Right kidney (tissue), 1 donor: ENCODE measurements around the gene ARL10.

Source experiments
- DNase-seq: peaks from one replicate; pipeline ENCODE4 v3.0.0-alpha.2; 2016

ARL10 gene

DNA sequence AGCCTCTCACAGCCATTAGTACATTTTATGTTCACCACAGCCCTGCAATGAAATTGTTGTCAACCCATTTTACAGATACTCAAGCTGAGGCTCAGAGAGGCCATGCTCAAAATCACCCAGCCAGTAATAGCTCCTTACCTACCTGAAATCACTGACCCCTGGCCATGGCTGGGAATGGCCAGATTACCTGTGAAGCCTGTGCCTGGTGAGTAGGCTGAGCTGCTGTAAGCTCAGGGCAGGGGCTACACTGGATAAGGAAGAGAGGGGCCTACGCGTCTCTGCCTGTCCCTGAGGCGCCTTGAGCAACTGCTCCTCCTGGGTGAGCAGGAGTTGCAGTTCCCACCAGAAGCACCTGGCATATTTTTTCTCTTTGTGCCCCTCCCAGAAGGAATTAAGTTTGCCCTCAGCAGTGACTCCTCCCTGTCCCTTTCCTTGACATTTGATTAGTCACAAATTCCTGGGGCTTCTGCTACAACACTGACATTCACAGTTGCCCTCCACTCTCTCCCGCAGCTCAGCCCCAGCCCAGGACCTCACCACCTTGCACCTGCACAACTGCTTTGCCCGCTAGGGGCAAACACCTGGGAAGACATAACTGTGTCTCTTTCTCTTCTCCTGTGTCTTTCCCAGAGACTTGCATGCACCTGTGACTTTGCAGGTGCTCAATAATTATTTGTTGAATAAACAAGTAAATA, 45.3 kb downstream of the ARL10 start:
- no peak for DNase-seq

DNA sequence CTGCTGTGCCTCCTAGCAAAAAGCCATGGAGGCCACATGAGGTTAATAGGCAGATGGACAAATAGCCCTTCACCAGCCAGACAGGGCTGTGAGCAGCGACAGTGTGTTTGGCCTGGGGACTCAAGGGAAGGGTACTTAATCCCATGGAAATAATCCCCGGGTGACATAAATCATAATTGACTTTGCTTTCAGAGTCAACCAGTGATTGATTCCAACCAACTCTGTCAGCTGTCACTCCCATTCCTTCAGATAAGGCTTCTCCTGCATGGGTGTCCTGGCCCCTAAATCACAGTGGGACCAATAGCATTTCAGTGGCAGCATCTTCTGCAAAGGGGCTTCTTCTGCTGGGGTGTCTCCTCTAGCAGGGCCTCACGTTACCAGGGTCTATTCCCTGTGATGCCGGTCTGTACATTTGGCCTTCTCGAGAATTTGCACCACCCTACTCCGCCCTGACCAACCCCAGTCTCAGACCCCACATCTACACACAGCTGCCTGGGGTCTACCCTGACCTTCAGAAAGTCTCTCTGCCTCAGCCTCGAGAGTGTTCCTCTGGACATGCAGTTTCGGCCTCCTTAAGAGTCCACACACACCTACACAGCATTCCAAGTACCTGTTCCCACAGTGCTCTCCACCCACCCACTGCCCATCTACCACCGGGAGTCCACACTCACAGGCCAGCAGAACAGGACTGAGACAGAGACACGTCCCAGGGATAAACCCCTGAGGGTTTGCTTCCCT, 47.4 kb downstream of the ARL10 start:
- DNase-seq = no peak

DNA sequence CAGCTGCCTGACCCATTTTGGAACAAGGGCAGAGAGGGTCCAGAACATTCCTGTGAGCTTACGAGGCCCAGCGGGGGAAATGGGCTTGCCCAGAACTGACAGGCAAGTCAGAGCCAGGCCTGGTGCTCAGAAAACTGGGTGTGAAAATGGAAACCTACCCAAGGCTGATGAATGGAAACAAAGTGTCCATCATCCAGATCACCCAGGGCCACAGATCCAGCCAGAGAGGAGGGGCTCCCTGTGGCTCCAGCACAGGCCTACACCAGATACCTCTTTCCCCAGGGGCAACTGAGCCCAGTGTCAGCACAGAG, 47.9 kb downstream of the ARL10 start:
- DNase-seq = no peak

DNA sequence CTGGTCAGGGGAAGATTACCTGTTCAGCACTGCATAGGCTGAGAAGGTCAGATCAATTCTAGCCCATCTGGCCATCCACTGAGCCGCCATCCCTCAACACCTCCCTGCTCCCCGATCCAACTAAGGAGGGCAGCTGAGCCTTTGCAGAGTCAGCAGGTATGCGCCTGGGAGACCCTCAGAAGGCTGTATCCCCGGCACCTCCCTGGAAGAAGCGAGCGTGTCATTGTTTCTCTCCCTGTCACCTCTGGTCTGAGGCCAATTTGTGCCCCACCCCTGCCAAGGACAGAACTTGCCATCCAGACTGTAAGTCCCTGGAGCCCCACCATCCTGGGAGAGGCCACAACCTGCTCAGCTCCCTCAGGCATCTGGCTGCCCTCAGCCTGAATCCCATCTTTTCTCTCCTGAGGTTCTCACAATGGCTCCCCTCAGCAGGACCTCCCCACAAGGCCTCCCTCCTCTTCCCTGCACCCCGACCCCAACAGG, 48.5 kb downstream of the ARL10 start:
- DNase-seq = no peak

DNA sequence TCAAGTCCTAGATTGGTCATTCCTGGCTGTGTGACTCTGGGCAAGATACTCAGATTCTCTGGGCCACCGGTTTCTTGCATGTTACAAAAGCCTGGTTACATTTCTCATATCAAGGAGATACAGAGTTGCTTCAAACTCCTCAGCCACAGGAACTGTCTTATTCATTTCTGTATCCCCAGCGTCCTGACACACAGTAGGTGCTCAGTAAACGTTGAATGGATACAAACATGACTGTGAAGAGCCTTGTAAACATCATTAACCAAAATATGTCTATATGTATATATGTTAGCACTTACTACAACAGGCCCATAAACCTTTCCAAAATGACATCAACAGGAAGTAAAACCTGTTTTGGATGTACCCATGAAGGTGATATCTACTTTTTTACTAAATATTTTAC, 49.4 kb downstream of the ARL10 start:
- DNase-seq = no peak

DNA sequence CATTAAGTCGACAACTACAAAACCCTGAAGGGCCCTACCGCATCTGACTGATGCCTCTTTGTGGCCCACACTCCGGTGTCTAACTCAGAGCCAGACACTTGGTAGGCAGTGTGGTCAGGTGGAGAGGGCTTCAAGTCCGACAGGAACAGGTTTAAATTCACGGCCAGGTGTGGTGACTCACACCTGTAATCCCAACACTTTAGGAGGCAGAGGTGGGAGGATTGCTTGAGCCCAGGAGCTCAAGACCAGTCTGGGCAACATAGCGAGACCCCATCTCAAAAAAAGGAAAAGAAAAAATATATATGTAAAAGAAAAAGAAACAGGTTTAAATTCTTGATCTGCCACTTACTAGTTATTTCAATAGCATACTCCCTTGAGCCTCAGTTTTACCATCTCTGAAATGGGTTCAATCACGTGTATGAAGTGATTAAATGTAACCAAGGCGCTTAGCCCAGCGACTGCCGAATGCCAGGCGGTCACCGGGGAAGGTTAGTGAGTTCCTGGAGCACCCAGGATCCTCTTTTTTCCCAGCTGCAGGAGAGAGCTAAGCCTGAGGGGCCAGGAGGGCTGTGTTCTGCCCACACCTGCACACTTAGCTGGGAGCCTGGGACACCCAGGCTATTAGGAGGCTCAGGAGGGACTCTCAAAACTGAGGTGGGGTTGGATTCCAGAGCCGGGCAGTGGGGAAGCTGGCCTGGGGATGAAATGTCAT, 50.1 kb downstream of the ARL10 start:
- DNase-seq = no peak

DNA sequence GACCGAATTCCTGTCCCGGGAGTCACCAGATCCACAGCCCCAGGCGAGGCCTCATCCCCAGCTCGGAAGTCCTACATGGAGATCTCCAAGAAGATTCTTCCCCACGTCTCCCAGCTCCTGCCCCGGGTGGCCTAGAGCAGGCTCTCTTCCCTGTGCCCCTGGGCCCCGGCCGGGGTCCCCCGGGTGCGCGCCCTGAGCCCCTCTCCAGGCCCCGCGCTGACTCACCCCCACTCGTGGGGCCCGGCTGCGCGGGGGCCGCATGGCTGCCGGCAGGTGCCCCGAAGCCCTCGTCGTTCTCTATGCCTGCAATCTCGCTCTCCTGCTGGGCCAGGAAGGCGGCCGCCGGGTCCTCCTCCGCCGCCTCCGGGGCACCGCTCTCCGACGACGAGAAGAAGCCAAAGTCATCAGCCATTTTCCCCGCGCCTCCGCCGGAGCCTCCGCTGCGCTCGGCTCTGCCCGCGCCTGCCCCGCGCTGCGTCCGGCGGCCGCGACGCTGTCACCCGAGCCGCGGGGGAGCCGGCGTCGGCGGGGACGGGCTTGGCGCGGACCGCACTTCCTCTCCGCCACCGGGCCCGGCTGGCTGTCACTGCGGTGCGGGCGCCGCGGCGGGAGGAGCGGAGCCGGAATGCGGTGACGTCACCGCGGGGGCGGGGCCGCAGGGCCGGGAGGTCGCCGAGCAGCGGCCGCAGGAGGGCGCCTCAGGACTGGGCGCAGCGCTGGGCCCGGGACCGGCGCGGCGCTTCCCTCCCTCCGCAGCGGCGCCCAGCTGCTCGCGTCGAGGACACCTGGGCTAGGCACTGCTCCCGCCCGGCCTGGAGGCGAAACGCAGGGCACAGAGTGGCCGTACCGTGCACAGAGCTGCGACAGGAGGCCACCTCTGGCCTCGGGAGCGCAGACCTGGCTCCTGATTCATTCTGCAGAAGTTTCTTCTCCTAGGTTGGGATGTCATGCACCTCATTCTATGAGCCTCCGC, 51.0 kb downstream of the ARL10 start, which contains the start of gene CLTB:
CLTB (minus strand) TSS at position 588 of the 973 bp plus-strand sequence; CDS start at position 412, 176 bp downstream.
- DNase-seq = peak; percentile 91

DNA sequence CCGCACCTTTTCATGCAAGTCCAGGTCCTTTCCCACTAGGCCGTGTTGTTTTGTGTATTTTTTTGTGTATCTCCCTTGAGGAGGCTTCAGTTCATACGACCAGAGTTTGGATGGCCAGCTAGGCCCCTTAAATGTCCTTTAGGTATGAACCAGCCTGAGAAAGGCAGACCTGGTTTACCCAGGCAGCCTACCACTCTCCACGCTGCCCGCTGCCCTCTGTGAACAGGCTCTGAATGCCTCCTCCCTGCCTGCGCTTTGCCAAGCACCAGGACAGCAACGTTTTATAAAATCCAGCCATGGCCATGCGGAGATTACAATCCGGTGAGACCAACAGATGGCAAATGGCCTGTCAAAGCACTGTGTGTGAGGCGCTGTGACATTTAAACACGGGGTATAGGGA, 51.7 kb downstream of the ARL10 start:
- DNase-seq = no peak

DNA sequence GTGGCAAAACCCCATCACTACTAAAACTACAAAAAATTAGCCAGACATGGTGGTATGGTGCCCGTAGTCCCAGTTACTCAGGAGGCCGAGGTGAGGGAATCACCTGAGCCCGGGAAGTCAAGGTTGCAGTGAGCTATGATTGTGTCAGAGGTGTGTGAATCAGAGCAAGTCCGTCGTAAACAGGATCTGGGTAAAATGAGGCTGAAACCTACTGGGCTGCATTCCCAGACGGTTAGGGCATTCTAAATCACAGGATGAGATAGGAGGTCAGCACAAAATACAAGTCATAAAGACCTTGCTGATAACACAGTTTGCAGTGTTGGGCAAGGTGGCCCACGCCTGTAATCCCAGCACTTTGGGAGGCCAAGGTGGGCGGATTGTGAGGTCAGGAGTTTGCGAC, 53.0 kb downstream of the ARL10 start:
- no peak for DNase-seq

DNA sequence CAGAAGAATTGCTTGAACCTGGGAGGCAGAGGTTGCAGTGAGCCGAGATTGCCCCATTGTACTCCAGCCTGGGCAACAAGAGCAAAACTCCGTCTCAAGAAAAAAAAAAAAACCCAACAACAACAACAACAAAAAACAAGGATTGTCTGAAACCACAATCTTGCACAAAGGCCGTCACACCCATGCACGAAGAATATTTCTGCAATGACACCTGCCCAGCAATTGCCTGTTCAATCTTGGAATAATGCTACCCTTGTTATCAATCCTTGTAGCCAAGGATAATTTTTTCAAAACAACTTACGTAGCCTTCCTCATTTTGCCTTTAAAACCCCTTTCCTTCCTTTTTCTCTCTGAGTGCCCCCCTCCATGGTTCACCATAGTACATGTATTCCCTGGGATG, 54.8 kb downstream of the ARL10 start:
- no peak for DNase-seq

DNA sequence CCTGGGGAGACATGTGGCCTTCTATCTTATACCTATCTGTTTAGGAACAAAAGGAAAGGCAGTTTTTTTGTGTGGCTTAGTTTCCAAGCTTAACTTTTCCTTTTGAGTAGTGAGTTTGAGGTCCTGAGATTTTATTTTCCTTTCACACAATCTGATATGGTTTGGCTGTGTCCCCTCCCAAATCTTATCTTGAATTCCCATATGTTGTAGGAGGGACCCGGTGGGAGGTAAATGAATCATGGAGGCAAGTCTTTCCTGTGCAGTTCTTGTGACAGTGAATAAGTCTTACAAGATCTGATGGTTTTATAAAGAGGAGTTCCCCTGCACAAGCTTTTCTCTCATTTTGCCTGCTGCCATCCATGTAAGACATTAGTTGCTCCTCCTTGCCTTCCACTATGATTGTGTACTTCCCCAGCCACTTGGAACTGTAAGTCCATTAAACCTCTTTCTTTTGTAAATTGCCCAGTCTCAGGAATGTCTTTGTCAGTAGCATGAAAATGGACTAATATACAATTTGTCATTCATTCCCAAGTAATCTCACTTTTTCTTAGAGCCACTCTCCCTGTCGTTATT, 55.8 kb downstream of the ARL10 start:
- DNase-seq = no peak

DNA sequence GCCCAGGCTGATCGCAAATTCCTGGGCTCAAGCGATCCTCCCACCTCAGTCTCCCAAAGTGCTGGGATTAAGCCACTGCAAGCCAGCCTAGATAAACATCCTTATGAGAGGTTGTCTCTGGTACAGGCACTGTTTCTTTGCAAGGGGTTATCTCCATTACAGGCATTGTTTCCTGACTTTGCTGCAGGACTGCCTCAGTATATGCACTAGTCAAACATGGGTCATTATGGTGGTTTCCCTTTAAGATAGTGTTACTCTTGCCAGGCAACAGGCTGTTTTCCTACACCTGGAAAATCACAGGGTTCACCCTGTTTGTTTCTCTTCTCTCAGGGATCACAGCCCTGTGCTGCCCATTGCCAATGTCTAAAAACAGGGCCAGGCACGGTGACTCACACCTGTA, 58.9 kb downstream of the ARL10 start:
- DNase-seq = no peak

DNA sequence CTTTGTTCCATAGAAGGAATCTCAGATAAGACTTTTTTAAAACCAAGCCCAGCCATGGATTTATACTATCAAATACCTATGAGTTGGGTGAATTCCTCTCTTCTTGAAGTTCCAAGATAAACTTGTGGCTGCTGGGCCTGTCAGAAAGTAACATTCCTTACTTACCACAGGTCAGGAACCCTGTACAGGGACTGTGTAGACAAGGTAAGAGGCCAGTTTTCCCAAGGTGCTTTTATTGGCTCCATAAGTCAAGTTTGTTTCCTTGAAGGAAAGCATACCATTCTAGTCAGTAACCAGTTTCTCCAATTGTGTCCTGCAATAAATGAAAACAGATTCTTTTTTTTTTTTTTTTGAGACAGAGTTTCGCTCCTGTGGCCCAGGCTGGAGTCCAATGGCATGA, 59.9 kb downstream of the ARL10 start:
- no peak for DNase-seq

DNA sequence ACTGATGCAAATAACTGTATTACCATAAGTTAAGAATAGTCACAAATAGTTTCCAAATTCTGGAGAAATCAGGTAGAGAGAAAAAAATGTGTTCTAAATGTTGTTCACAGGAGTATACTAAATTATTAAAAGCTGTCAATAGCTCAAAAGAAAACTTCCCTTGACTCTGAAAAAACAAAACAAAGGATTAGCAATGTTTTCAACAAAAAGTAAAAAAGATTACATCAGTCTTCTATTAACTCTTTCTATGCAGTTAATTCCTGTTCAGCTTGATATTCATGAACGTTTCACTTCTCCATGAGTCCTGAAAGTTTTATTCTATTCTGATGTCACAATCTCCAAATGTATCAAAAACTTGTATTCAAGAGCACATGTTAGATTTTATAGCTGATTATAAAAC, 60.5 kb downstream of the ARL10 start:
- no peak for DNase-seq

DNA sequence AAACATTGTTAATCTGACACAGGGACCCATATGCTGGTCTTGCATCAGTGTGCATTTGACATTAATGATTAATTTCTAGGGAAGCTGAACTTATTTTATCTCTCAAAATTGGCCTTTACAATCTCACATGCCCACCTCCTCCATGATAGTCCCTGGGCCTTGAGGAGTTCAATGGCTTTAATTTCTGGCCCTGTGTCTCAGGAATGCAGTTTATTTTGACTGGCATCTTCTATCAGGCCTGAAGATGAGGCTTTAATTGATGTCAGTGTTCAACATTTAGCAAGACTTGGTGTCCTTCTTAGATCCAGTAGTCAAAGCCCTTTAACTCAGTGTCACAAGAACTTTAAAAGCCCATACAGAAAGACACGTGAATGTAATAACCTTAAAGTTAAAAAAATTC, 61.6 kb downstream of the ARL10 start:
- DNase-seq = no peak

DNA sequence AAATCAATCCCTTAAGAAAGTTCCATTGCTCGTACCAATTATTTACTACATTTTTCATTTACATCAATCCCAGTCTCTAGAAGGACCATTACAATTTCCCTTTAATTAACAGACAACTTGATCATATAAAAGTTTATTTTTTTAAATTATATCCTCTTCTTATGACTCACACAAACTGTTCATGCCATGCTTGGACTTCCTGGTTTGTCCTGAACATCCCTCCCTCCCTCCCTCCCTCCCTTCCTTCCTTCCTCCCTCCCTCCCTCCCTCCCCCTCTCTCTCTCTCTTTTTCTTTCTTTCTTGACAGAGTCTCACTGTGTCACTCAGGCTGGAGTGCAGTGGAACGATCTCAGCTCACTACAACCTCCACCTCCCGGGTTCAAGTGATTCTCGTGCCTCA, 62.7 kb downstream of the ARL10 start:
- DNase-seq = no peak

DNA sequence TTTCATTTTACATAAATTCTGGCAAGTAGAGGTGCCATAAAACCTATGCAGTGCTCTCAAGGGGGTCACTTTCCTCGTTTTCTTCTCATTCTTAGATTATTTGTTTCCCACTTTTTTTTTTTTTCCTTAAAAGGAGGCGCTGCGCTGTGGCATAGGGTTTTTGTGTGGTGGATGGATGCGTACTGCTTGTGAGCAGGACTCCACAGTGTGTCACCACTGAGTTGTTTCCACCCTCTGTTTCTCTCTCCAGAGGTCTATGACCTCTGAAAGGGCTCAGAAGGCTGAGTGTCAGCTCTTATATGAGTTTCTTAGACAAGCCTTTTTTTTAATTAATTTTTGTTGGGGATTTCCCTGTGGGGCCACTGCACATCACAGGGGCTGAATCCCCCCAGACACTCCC, 64.7 kb downstream of the ARL10 start:
- no peak for DNase-seq
